ENCODE results near the gene HRH2. TPM values are rescaled to one million over a fixed set of nuclear protein-coding genes. Genes with fewer than 3 reads are reported as not detected.
"Not testable (repeated sequence)": the region's sequence is repeated elsewhere in the genome, so short reads cannot be mapped to it uniquely, and the experiment has no call there.

HRH2 gene
- total RNA-seq, 1 donor from 2014 or later, result 67.3 TPM

DNA sequence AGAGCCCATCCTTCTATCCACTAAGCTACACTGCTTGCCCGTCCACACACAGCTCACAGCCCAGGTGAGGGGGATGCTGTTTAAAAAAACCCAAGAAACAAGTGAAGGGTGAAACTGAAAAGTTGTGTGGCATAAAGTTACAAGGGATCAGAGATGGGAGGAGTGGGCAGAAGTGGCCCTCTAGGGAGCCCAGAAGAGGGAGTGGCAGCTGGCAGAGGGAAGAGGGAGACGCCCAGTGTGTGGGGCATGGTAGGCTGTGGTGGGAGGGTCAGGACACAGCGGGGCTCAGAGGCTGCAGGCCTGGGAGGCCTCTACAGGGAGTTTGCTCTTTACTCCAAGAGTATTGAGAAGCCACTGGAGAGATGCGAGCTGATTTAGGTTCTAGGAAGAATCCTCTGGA is 30.1 kb upstream of the HRH2 start:
- peaks cover 9% of the 10 kb centered on the region for H3K36me3 Mint-ChIP-seq (ENCODE audit: low read depth)
- no peaks in the 10 kb centered on the region for H3K4me1 Mint-ChIP-seq
- H3K4me3 Mint-ChIP-seq, result no peak overlapping the region
- H3K9me3 Mint-ChIP-seq, result peaks cover 24% of the 10 kb centered on the region
- intact Hi-C loops (cut with micrococcal nuclease), result no loop called here
- no peak for DNase-seq
- H3K27ac Mint-ChIP-seq, result no peak overlapping the region
- no peaks in the 10 kb centered on the region for H3K27me3 Mint-ChIP-seq

DNA sequence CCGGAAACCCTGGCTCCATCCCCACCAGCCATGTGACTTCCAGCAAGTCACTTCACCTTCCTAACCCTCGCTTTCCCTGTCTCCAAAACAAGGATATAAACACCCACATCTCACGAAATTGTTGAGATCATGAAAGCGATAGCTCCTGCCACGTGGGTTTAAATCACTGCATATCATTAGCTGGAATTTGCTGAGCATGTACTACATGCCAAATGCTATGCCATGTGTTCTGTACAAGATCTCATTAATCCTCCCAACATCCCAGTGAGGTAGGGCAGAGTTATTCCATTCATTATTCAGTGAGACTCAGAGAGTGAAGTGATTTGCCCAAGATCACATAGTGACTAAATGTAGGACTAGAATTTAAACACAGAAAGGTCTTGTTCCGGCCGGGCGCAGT is 29.2 kb upstream of the HRH2 start:
- Mint-ChIP-seq H3K4me3 (no peak overlapping the region), H3K9me3 (peaks cover 30% of the 10 kb centered on the region), H3K27ac (no peak overlapping the region), H3K4me1 (no peaks in the 10 kb centered on the region), H3K27me3 (no peaks in the 10 kb centered on the region), H3K36me3 (ENCODE audit: low read depth) (peaks cover 9% of the 10 kb centered on the region)
- intact Hi-C loops (cut with micrococcal nuclease), result no loop called here
- DNase-seq, result no peak

DNA sequence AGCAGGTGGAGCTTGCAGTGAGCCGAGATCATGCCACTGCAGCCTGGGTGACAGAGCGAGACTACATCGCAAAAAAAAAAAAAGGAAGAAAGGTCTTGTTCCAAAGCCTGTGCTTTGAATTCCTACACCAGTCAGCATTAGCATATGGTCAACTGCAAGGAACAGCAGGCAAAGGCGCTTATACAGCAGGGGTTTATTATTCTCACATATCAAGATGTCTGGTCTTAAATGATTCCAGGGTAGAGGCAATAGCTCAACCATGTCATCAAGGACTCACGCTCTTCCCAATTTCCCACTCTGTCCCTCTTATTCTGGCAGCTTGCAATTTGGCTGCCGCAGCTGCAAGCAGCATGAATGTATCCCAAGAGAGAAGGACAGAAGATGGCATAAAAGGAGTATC is 28.6 kb upstream of the HRH2 start:
- Mint-ChIP-seq H3K9me3 (peaks cover 30% of the 10 kb centered on the region), H3K4me3 (no peak overlapping the region), H3K27ac (no peak overlapping the region), H3K27me3 (no peaks in the 10 kb centered on the region), H3K4me1 (no peaks in the 10 kb centered on the region), H3K36me3 (ENCODE audit: low read depth) (peaks cover 9% of the 10 kb centered on the region)
- DNase-seq, result no peak
- intact Hi-C loops (cut with micrococcal nuclease), result no loop called here

DNA sequence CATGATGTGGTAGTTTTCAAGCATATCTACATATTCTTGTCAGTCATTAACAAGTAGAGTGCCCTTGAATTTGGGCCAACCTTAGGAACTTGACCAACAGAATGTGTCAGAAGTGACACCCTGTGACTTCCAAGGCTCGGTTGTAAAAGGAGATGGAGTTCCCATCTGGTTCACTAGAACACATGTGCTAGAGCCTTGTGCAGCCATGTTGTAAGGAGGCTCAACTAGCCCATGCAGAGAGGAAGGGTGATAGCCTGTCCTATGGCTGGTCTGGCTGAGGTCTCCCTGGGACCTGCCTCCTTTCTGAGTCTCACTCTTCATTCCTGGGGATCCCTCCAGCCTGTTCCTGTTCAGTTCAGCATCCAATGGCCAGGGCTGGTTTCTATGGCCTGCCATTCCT is 28.1 kb upstream of the HRH2 start:
- peaks cover 30% of the 10 kb centered on the region for H3K9me3 Mint-ChIP-seq
- no peak overlapping the region for H3K4me3 Mint-ChIP-seq
- H3K36me3 Mint-ChIP-seq (ENCODE audit: low read depth), result peaks cover 9% of the 10 kb centered on the region
- no peak overlapping the region for H3K27ac Mint-ChIP-seq
- H3K27me3 Mint-ChIP-seq, result no peaks in the 10 kb centered on the region
- DNase-seq, result no peak
- intact Hi-C loops (cut with micrococcal nuclease), result no loop called here
- H3K4me1 Mint-ChIP-seq, result no peaks in the 10 kb centered on the region

DNA sequence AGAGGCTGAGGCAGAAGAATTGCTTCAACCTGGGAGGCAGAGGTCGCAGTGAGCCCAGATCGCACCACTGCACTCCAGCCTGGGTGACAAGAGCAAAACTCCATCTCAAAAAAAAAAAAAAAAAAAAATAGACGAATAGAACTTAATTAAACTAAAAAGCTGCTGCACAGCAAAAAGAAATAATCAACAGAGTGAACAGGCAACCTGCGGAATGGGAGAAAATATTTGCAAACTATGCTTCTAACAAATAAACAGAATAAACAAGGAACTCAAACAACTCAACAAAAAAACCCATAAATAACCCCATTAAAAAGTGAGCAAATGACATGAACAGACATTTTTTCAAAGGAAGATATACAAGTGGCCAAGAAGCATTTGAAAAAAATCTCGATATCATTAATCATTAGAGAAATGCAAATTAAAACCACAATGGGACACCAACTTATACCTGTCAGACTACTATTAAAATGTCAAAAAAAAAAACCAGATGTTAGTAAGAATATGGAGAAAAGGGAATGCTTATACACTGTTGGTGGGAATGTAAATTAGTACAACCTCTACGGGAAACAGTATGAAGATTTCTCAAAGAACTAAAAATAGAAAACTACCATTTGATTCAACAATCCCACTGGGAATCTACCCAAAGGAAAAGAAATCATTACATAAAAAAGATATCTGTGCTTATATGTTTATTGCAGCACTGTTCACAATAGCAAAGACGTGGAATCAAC is 21.9 kb upstream of the HRH2 start:
- Mint-ChIP-seq H3K9me3 (peaks cover 9% of the 10 kb centered on the region), H3K27me3 (peaks cover 10% of the 10 kb centered on the region), H3K4me1 (peaks cover 16% of the 10 kb centered on the region), H3K27ac (no peak overlapping the region), H3K36me3 (ENCODE audit: low read depth) (no peaks in the 10 kb centered on the region), H3K4me3 (no peak overlapping the region)
- intact Hi-C loops (cut with micrococcal nuclease), result no loop called here
- DNase-seq, result no peak

DNA sequence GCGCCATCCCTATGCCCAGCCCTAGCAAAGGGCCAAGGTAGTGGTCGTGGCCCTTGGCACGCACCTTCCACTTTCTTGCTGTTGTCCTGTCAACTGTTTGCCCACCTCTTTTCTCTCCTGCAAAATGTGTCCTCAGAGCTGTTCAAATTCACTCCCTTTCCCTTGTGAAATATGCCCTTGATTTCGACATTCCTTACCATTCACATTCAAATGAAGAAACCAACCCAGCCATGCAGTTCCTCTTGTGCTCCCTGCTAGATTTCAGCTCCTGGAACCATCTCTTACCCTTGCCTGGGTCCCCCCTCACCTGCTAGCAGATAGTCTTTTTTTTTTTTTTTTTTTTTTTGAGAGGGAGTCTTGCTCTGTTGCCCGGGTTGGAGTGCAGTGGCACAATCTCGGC is 19.6 kb upstream of the HRH2 start:
- H3K4me3 Mint-ChIP-seq, result no peak overlapping the region
- H3K27ac Mint-ChIP-seq, result no peak overlapping the region
- no peaks in the 10 kb centered on the region for H3K36me3 Mint-ChIP-seq (ENCODE audit: low read depth)
- peaks cover 4% of the 10 kb centered on the region for H3K9me3 Mint-ChIP-seq
- peaks cover 20% of the 10 kb centered on the region for H3K4me1 Mint-ChIP-seq
- DNase-seq, result no peak
- intact Hi-C loops (cut with micrococcal nuclease), result no loop called here
- peaks cover 10% of the 10 kb centered on the region for H3K27me3 Mint-ChIP-seq

DNA sequence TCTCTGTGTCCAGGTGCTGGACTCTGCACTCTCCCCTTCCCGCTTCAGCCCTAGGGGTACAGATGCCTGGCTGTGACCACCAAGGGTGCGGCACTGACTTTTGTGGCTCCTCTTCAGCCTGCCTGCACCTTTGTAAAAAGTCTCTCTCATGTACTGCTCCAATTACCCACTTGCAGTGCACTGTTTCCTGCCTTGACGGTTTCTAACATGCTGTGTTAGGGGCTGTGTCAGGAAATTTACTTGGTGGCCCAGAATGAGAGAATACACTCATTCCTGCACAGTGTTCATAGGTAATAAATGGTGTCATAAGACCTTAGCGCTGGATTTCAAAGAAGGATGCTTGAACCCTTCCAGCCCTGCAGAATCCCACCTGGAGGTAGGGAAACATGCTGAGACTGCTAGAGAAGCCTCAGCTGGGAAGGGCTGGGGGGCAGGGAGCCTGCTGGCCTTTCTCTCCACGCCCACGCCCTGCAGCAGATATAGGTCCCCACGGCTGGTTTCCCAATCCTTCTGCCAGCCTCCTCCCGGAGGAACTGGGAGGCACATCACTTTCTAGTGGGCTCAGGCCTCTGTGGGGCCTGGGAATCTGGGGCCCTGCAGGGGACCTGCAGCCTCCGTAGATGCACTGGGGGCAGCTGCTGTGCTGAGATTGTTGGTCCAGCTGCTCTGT is 17.6 kb upstream of the HRH2 start:
- H3K27ac Mint-ChIP-seq, result no peak overlapping the region
- intact Hi-C loops (cut with micrococcal nuclease), result no loop called here
- H3K9me3 Mint-ChIP-seq, result no peaks in the 10 kb centered on the region
- H3K4me3 Mint-ChIP-seq, result no peak overlapping the region
- H3K27me3 Mint-ChIP-seq, result peaks cover 10% of the 10 kb centered on the region
- no peaks in the 10 kb centered on the region for H3K36me3 Mint-ChIP-seq (ENCODE audit: low read depth)
- H3K4me1 Mint-ChIP-seq, result peaks cover 20% of the 10 kb centered on the region
- no peak for DNase-seq

DNA sequence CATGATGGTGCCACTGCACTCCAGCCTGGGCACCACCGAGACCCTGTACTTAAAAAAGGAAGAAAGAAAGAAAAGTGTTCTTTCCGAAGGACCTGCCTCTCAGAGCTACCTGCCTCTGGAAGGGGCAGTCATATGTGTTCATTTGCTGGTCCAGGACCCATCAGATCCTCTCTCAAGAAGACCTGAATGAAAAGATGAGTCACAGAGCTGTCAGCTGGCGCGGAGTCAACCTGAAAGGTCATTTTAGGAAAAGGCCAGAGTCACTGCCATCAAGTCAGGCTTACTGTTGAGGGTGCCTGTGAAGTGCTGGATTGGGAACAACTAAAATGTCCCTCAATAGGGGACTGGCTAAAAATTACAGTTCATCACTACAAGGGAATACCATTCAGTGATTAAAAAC is 14.9 kb upstream of the HRH2 start:
- H3K27me3 Mint-ChIP-seq, result peaks cover 3% of the 10 kb centered on the region
- H3K27ac Mint-ChIP-seq, result no peak overlapping the region
- intact Hi-C loops (cut with micrococcal nuclease), result no loop called here
- no peak for DNase-seq
- H3K9me3 Mint-ChIP-seq, result peaks cover 7% of the 10 kb centered on the region
- peaks cover 5% of the 10 kb centered on the region for H3K36me3 Mint-ChIP-seq (ENCODE audit: low read depth)
- peaks cover 27% of the 10 kb centered on the region for H3K4me1 Mint-ChIP-seq
- H3K4me3 Mint-ChIP-seq, result no peak overlapping the region

DNA sequence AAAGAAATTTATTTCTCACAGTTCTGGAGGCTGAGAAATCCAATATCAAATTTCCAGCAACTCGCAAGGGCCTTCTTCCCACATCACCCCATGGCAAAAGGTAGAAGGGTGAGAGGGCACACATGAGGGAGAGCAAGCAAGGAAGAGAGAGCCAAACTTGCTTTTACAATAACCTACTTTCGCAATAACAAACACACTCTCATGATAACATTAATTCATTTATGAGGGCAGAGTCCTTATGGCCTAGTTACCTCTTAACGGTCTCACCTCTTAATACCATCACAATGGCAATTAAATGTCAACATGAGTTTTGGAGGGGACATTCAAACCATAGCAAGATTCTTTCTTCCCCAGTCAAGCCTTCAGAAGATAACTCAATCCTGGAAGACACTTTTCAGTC is 11.6 kb upstream of the HRH2 start:
- Mint-ChIP-seq H3K9me3 (peaks cover 20% of the 10 kb centered on the region), H3K36me3 (ENCODE audit: low read depth) (peaks cover 22% of the 10 kb centered on the region), H3K27me3 (no peaks in the 10 kb centered on the region), H3K4me3 (no peak overlapping the region), H3K27ac (no peak overlapping the region), H3K4me1 (peaks cover 18% of the 10 kb centered on the region)
- no peak for DNase-seq
- intact Hi-C loops (cut with micrococcal nuclease), result no loop called here

DNA sequence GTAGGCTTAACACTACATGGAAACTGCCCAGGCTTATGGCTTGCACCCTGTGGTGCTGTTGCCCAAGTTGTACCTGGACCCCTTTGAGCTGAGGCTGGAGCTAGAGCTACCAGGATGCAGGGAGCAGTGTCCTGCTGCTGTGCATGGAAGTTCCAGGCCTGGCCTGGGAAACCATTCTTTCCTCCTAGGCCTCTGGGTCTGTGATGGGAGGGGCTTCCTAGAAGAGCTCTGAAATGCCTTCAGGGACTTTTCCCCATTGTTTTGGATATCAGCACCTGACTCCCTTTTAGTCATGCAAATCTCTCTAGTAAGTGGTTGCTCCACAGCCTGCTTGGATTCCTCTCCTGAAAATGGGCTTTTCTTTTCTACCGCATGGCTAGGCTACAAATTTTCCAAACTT is 7.9 kb upstream of the HRH2 start:
- Mint-ChIP-seq H3K9me3 (peaks cover 22% of the 10 kb centered on the region), H3K27ac (no peak overlapping the region), H3K36me3 (ENCODE audit: low read depth) (peaks cover 28% of the 10 kb centered on the region), H3K27me3 (peaks cover 2% of the 10 kb centered on the region), H3K4me1 (peaks cover 51% of the 10 kb centered on the region), H3K4me3 (no peak overlapping the region)
- intact Hi-C loops (cut with micrococcal nuclease), result loop anchor here (5.0 to 10.0 kb wide), 2 partner anchors 43 to 1765 kb away; partner anchors contain the start of gene CPEB4
- no peak for DNase-seq

DNA sequence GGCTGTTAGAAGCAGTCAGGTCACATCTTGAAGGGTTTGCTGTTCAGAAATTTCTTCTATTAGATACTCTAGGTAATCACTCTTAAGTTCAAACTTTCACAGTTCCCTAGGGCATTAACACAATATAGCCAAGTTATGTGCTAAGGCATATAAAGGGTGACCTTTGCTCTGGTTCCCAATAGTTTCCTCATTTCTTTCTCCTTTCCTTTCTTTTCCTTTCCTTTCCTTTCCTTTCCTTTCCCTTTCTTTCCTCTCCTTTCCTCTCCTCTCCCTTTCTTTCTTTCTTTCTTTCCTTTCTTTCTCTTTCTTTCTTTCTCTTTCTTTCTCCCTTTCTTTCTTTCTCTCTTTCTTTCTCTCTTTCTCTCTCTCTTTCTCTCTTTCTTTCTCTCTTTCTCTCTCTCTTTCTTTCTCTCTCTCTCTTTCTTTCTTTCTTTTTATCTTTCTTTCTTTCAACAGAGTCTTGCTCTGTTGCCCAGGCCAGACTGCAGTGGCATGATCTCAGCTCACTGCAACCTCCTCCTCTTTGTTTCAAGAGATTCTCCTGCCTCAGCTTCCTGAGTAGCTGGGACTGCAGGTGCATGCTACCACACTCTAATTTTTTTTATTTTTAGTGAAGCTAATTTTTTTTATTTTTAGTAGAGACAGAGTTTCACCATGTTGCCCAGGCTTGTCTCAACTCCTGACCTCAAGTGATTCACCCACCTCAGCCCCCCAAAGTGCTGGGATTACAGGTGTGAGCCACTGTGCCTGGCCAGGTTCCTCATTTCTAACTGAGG is 7.3 kb upstream of the HRH2 start:
- DNase-seq, H3K27me3 Mint-ChIP-seq: not testable (repeated sequence)
- Mint-ChIP-seq H3K36me3 (ENCODE audit: low read depth) (peaks cover 28% of the 10 kb centered on the region), H3K4me1 (peaks cover 58% of the 10 kb centered on the region), H3K9me3 (peaks cover 22% of the 10 kb centered on the region), H3K4me3 (peak overlapping the region; percentile 11), H3K27ac (peak overlapping the region; percentile 92)
- intact Hi-C loops (cut with micrococcal nuclease), result loop anchor here (5.0 to 10.0 kb wide), 2 partner anchors 43 to 1766 kb away; partner anchors contain the start of gene CPEB4

DNA sequence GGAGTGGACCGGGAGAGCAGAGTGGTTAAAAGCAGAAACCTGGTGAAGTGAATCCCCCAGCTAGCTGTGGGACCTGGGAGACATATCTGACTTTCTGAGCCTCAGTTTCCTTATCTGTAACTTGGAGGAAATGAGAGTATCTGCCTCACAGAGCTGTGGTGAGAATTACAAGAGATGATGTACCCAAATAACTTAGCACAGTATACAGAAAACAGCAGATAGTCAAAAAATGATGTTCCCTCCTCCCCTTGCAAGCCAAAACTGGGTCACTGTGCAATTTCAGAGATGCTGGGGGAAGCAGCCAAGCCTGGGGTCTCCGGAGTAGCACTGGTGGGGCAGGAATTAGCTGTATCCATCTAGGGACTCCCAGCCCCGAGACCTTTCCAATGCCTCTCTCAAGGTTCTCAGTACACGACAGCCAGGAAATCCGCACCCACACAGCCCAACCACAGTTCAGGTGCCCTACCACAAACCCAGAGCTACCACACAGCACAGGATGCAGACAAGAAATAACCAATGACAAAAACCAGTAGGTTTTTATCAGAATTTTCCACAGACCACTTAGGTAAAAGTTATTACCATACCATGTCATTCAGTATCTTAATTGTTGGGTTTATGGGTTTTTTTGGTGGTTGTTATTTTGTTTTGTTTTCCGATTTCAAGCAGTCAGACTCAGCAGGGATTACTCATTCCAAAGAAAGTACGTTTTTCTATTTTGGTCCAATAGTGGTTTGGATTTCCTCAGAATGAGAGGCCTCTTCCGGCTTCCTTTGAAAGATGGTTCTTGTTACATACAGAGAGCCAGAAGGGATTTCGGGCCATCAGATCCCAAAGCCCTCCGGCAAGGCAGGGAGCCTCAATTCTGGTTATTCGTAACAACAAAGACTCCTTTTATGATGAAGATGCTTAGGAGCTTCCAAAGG is 4.9 kb upstream of the HRH2 start:
- Mint-ChIP-seq H3K9me3 (peaks cover 15% of the 10 kb centered on the region), H3K36me3 (ENCODE audit: low read depth) (peaks cover 30% of the 10 kb centered on the region), H3K4me1 (peaks cover 67% of the 10 kb centered on the region), H3K4me3 (peak overlapping the region; percentile 73), H3K27ac (peak overlapping the region; percentile 92), H3K27me3 (peaks cover 2% of the 10 kb centered on the region)
- intact Hi-C loops (cut with micrococcal nuclease), result loop anchor here (1.0 to 10.0 kb wide), 10 partner anchors 36 to 1768 kb away; partner anchors contain the start of gene CPEB4
- DNase-seq, result peak; percentile 94

DNA sequence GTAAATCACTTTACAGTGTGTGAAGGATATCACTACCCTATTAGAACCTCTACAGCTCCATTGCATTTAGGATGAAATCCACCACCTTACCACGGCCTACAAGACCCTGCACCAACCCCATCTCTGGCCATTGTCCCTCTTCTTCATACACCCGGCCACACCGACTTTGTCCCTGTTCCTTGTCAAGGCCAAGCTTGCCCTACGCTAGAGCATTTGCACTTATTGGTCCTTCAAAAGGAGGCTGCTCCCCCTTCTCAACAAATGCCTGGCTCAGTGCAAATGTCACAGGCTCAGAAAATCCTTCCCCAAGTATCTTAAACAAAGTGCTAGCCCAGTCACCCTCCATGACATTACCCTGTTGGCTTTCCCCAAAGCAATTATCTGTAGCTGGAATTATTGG is 4.1 kb upstream of the HRH2 start:
- peak; percentile 71 for DNase-seq
- intact Hi-C loops (cut with micrococcal nuclease), result loop anchor here (1.0 to 10.0 kb wide), 10 partner anchors 37 to 1769 kb away; partner anchors contain the start of gene CPEB4
- Mint-ChIP-seq H3K36me3 (ENCODE audit: low read depth) (peaks cover 31% of the 10 kb centered on the region), H3K4me1 (peaks cover 67% of the 10 kb centered on the region), H3K9me3 (peaks cover 12% of the 10 kb centered on the region), H3K27ac (peak overlapping the region; percentile 92), H3K27me3 (peaks cover 2% of the 10 kb centered on the region), H3K4me3 (peak overlapping the region; percentile 73)

Data from activated CD4-positive, alpha-beta T cell treated with anti-CD3 and anti-CD28 coated beads, Interleukin-2, amount 10 ng/mL, durations not matched to agents 24 days and 14 days (primary cell).